Endothelial cell (in vitro differentiated cells): ENCODE data around the gene OR1M1. TPM values are rescaled to one million over a fixed set of nuclear protein-coding genes. Genes with fewer than 3 reads are reported as not detected.
"Not testable (repeated sequence)": the region's sequence is repeated elsewhere in the genome, so short reads cannot be mapped to it uniquely, and the experiment has no call there.

Source experiments
- DNase-seq: peaks from one replicate; pipeline ENCODE4 v3.0.0; 2021; ENCODE audit warnings: low spot score
- H3K27ac Mint-ChIP-seq: one replicate; pipeline ENCODE4 v1.8.0; 2021; ENCODE audit warnings: mixed read lengths, inconsistent platforms; ENCODE audit not compliant: unreplicated experiment
- H3K27me3 Mint-ChIP-seq: one replicate; pipeline ENCODE4 v1.8.0; 2021; ENCODE audit warnings: mild to moderate bottlenecking, moderate library complexity, mixed read lengths, inconsistent platforms; ENCODE audit not compliant: unreplicated experiment
- H3K36me3 Mint-ChIP-seq: one replicate; pipeline ENCODE4 v1.8.0; 2021; ENCODE audit warnings: mild to moderate bottlenecking, low read depth, mixed read lengths, inconsistent platforms; ENCODE audit not compliant: unreplicated experiment
- H3K4me1 Mint-ChIP-seq: one replicate; pipeline ENCODE4 v1.8.0; 2021; ENCODE audit warnings: mild to moderate bottlenecking, mixed read lengths, inconsistent platforms; ENCODE audit not compliant: unreplicated experiment
- H3K4me3 Mint-ChIP-seq: one replicate; pipeline ENCODE4 v1.8.0; 2021; ENCODE audit warnings: mild to moderate bottlenecking, mixed read lengths, inconsistent platforms; ENCODE audit not compliant: unreplicated experiment
- H3K9me3 Mint-ChIP-seq: one replicate; pipeline ENCODE4 v1.8.0; 2021; ENCODE audit warnings: mixed read lengths, inconsistent platforms; ENCODE audit not compliant: unreplicated experiment
- total RNA-seq: library from RNA; stranded (reverse); fragmentation: NEBNext Ultra II Directional; extraction: Animal tissue kit (Norgen Biotek cat#: 25700); gene quantifications from one replicate; pipeline ENCODE4 v1.2.1, GENCODE V29; 2021; ENCODE audit not compliant: unreplicated experiment
- TF ChIP-seq, protein P1 (sequence below): fragments of 200-600 bp; sonication (generic); IDR thresholded peaks from one replicate; pipeline ENCODE4 v1.5.0; 2021; ENCODE audit warnings: antibody characterized with exemption; ENCODE audit not compliant: unreplicated experiment

Gene OR1M1
- total RNA-seq, 1 donor from 2014 or later = not detected

DNA sequence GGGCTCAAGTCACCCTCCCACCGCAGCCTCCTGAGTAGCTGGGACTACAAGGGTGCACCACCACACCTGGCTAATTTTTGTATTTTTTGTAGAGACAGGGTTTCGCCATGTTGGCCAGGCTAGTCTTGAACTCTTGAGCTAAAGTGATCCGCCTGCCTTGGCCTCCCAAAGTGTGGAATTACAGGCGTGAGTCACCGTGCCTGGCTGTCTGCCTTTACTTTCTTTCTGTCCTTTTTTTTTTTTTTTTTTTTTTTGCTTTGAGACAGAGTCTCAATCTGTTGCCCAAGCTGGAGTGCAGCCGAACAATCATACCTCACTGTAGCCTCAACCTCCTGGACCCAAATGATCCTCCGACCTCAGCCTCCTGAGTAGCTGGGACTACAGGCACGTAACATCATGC is 25.0 kb upstream of the OR1M1 start:
- TF ChIP-seq, protein P1, sequence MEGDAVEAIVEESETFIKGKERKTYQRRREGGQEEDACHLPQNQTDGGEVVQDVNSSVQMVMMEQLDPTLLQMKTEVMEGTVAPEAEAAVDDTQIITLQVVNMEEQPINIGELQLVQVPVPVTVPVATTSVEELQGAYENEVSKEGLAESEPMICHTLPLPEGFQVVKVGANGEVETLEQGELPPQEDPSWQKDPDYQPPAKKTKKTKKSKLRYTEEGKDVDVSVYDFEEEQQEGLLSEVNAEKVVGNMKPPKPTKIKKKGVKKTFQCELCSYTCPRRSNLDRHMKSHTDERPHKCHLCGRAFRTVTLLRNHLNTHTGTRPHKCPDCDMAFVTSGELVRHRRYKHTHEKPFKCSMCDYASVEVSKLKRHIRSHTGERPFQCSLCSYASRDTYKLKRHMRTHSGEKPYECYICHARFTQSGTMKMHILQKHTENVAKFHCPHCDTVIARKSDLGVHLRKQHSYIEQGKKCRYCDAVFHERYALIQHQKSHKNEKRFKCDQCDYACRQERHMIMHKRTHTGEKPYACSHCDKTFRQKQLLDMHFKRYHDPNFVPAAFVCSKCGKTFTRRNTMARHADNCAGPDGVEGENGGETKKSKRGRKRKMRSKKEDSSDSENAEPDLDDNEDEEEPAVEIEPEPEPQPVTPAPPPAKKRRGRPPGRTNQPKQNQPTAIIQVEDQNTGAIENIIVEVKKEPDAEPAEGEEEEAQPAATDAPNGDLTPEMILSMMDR = no peak
- Mint-ChIP-seq H3K27me3 (peaks cover 5% of the 10 kb centered on the region), H3K36me3 (peaks cover 18% of the 10 kb centered on the region), H3K4me1 (no peaks in the 10 kb centered on the region), H3K4me3 (no peak overlapping the region), H3K27ac (no peak overlapping the region), H3K9me3 (peaks cover 28% of the 10 kb centered on the region)
- DNase-seq = no peak

DNA sequence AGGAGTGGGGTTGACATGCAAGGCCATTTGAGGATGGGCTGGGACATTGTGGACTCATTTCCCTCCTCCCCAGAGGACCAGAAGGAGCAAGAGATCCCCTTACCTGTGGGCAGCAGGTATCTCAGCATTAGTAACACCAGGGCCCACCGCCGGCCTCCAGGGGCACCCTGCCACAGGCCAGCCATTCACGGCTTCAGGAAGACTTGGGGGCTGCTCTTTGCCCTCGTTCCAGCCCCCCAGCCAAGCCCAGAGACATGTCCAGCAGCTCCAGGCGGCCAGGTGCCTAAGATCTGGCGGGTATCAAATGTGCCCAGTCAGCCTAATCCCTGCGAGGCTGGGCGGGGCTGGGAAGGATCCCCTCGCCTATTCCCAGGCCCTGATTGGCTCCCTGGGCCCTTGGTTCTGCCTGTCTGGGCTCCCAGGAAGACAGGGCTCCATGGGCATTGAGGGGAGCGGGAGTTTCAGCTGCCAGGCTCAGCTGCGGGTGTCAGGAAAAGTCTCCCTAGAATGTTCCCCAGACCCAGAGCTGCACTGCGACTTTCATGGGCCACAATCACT is 21.3 kb upstream of the OR1M1 start:
- Mint-ChIP-seq H3K4me3 (no peak overlapping the region), H3K4me1 (no peaks in the 10 kb centered on the region), H3K9me3 (peaks cover 14% of the 10 kb centered on the region), H3K27ac (no peak overlapping the region), H3K36me3 (peaks cover 10% of the 10 kb centered on the region), H3K27me3 (peaks cover 4% of the 10 kb centered on the region)
- TF ChIP-seq, protein P1 = no peak
- DNase-seq = no peak

DNA sequence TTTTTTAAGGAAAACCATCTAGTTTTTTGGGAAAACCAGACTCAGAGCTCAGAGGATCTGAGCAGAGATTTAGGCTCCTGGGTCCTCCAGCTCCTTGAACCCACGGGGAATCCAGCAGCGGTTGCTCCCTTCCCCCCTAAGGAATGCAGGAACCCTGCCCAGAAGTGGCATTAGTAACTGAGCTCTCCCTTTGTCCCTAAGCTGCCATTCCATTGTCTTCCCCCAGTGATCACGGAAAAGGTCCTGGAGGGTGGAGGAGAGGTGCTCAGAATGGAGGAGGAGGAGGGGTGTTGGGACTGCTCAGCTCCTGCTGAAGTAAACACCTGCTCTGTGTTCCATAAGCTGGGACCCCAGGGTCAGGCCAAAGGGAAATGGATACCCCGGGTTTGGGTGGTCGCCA is 16.8 kb upstream of the OR1M1 start:
- Mint-ChIP-seq H3K4me3 (no peak overlapping the region), H3K9me3 (peaks cover under 1% of the 10 kb centered on the region)
- DNase-seq = no peak

DNA sequence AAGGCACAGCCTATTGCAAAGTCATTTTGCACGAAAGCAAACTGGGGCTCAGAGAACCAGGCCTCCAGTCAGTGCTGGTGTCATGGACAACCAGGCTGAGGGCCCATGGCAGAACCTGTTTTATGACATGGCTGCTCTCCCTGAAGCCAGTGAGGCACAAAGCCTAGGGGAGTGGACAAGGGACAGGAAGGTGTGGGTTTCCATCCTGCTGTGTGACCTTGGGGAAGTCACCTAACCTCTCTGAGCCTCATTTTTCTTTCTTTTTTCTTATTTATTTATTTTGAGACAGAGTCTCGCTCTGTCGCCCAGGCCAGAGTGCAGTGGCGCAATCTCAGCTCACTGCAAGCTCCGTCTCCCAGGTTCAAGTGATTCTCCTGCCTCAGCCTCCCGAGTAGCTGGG is 15.1 kb upstream of the OR1M1 start:
- not testable (repeated sequence) for H3K27me3 Mint-ChIP-seq, H3K36me3 Mint-ChIP-seq, H3K4me1 Mint-ChIP-seq, H3K4me3 Mint-ChIP-seq, H3K27ac Mint-ChIP-seq, DNase-seq
- peaks cover 11% of the 10 kb centered on the region for H3K9me3 Mint-ChIP-seq

More for the DNA sequence above, 16.8 kb upstream of the OR1M1 start:
- TF ChIP-seq, protein P1 = no peak
- H3K27ac Mint-ChIP-seq = no peak overlapping the region
- H3K36me3 Mint-ChIP-seq = no peaks in the 10 kb centered on the region
- peaks cover 2% of the 10 kb centered on the region for H3K27me3 Mint-ChIP-seq
- no peaks in the 10 kb centered on the region for H3K4me1 Mint-ChIP-seq

DNA sequence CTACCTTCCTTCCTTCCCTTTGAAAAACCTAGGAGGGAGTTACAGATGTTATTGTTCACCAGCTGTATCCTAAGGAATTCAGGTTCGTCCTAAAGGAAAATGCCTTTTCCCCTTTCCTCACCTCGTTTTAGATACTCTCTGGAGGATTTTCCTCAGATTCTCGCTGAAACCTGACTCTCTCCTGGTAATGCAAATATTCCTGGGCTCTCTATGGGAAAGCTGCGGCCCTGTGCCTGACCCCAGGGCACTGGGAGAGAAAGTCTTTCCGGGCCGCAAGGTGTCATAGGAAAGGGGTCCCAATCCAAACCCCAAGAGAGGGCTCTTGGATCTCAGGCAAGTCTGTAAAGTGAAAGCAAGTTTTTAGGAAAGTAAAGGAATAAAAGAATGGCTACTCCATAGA is 13.1 kb upstream of the OR1M1 start:
- Mint-ChIP-seq H3K4me3 (no peak overlapping the region), H3K9me3 (peaks cover 21% of the 10 kb centered on the region), H3K27me3 (peaks cover 2% of the 10 kb centered on the region)

More for the DNA sequence above, 13.1 kb upstream of the OR1M1 start:
- no peak overlapping the region for H3K27ac Mint-ChIP-seq
- TF ChIP-seq, protein P1 = no peak
- H3K36me3 Mint-ChIP-seq = peaks cover 4% of the 10 kb centered on the region
- DNase-seq = no peak
- H3K4me1 Mint-ChIP-seq = no peaks in the 10 kb centered on the region
